Lower leg skin (tissue), 4 donors: ENCODE data around the gene ALX4. TPM values are rescaled to one million over a fixed set of nuclear protein-coding genes. Genes with fewer than 3 reads are reported as not detected.

Experiments
- DNase-seq, 2 donors: peaks; one replicate each; pipeline ENCODE4 v3.0.0-alpha.2; 2019; ENCODE audit warnings: low spot score in 2 of 2
- H3K4me3 ChIP-seq: fragments of 200-600 bp; sonication (generic); 2 replicates; pipeline ENCODE4 v1.5.1; 2017; ENCODE audit warnings: mild to moderate bottlenecking, low read depth; ENCODE audit not compliant: poor library complexity, severe bottlenecking
- CTCF ChIP-seq, 3 donors: fragments of 450-650 bp; IDR thresholded peaks; one replicate each; pipeline ENCODE4 v1.5.1; 2016; ENCODE audit warnings: antibody characterized with exemption in 3 of 3, mild to moderate bottlenecking in 3 of 3, moderate library complexity in 2 of 3
- POLR2A ChIP-seq, 2 donors: fragments of 450-650 bp; IDR thresholded peaks; one replicate each; pipeline ENCODE4 v1.6.1; 2016 to 2017; ENCODE audit warnings: antibody characterized with exemption in 2 of 2, mild to moderate bottlenecking in 1 of 2, moderate library complexity in 1 of 2
- WGBS, 2 donors: methylation state at CpG; one replicate each; pipeline ENCODE4 v1.1.5; 2018; 5-methylcytosine and 5-hydroxymethylcytosine counted together
- intact Hi-C: fragments of 100-400 bp; cut with DNase I; formaldehyde crosslinking; loops from one replicate; pipeline ENCODE4 v1.15.0; 2023; ENCODE audit warnings: low total_unique reads
- total RNA-seq, 4 donors: library from RNA; depleted of rRNA; stranded (reverse); fragments of >200 nt; gene quantifications; one replicate each; pipeline ENCODE4 v1.1.0, GENCODE V29; 2016

Gene ALX4
- 1 to 10 TPM in 1 of 4 donors, under 1 TPM in 2, not detected in 1; 0.04 to 1.7 (median 0.96) TPM for total RNA-seq

DNA sequence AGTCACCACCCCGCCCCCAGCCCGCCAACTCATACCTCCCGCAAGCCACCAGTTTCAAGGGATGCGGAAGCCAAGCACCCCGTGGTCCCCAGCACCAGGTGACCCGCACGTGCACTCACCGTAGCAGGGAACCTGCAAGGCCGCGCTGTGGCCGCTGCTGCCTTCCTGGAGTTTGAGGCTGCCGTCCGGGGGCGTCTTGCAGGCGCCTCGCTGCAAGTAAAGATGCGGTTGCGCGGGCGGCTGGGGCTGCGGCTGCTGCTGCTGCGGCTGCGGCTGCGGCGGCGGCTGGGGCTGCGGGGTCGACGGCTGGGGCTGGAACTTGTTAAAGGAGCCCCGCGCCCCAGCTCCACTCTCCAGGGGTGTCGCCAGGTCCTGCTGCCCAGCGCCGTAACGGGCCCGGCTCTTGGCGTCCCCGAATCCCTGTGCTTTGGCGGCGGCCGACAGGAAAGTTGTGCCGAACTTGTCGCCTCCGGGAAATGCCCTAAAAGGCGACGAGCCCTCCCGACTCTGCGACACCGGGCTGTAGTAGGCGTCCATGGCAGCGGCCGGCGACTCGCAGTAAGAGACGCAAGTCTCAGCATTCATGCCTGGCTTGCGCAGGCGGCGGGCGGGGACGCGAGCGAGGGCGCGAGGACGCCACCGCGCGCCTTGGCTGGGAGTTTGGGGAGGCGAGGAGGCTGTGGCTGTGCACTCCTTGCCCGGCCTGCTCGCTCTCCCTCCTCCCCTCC, at the start of gene ALX4:
Gene ALX4 (minus strand): TSS at position 662 of the 728 bp plus-strand sequence. CDS start 77 bp downstream, at position 585.
- DNase-seq, result no peak
- 1% methylated on average over 45 to 47 of the region's 71 CpGs for WGBS, 2 donors

DNA sequence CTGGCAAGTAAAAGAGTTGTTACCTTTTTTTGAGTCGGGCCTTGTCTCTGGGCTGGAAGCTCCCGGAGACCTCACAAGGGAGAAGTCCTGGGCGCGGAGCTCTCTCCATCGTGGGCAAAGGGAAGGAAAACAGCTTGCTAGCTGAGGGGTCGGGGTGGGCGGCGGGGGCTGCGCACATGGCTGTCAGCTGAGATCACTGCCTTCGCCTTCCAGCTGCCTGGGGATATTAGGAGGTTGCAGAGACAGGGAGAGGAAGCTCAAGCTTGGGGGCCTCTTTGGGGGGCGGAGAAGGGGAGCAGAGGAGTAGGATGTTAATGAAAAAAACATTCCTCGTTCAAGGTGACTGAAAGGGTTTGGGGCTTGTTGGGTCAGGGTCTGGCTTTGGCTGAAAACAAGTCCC, 49.2 kb upstream of the ALX4 start:
- 58 to 63% methylated on average over 12 of the region's 12 CpGs for WGBS, 2 donors
- DNase-seq, result no peak
- intact Hi-C loops, result no loop called here
- TF ChIP-seq POLR2A (IDR thresholded peaks at IDR 0.05) (no peak), CTCF (IDR thresholded peaks at IDR 0.05) (no peak)
- H3K4me3 ChIP-seq, result no peak overlapping the region

More for the DNA sequence above, at the start of gene ALX4:
- H3K4me3 ChIP-seq, result peak within 1 kb of the TSS; percentile 1
- TF ChIP-seq CTCF (IDR thresholded peaks at IDR 0.05) (no peak), POLR2A (IDR thresholded peaks at IDR 0.05) (no peak)
- intact Hi-C loops, result no loop called here

DNA sequence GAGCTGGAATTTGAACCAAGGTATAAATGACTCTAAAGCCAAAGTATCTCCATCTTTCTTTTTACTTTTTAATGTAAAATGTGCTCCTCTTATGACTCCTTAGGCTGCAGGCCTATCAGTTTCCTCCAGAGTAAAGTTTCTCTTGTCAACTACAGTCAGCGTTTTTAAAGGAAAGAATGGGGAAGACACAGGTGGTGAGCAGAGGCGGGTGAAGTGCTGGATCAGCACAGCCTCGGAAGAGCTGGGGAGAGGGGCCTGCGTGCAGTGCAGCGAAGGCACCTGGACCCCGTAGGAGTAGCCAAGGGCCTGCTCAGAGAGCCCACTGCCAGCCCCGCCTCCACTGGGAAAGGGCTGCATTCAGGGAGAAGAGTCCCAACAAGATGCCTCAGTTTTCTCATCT, 48.8 kb upstream of the ALX4 start:
- TF ChIP-seq POLR2A (IDR thresholded peaks at IDR 0.05), result no peak
- no peak for TF ChIP-seq CTCF (IDR thresholded peaks at IDR 0.05)
- 85 to 89% methylated on average over 7 of the region's 7 CpGs for WGBS, 2 donors
- no peak for DNase-seq
- no peak overlapping the region for H3K4me3 ChIP-seq
- intact Hi-C loops, result no loop called here

- no peak overlapping the region for H3K4me3 ChIP-seq
- DNase-seq, result no peak
- WGBS, 2 donors, result 74 to 82% methylated on average over 3 of the region's 3 CpGs
- TF ChIP-seq CTCF (IDR thresholded peaks at IDR 0.05) (no peak), POLR2A (IDR thresholded peaks at IDR 0.05) (no peak)
- intact Hi-C loops, result no loop called here
Measured at GRCh38 chr11:44357711-44358110, 47.8 kb upstream of the ALX4 start.

DNA sequence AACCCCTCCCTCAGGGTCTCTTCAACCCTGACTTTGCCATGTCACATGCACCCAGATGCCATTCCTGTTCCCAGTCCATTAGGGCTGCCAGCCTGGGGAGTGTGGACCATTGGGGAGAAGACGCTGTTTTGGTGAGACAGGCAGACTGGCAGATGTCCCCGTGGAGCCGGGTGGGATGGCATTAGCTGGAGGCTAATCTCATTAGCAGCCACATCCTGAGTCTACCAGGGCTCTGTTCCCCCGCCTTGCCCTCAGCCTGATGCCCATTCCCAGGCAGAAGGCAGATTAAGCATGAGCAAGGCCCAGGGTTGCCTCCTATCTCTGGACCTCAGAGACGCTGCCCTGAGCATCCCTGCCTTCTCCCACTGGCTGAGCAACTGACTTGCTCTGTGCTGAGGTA, 46.4 kb upstream of the ALX4 start:
- 90 to 92% methylated on average over 4 to 5 of the region's 5 CpGs for WGBS, 2 donors
- intact Hi-C loops, result no loop called here
- no peak overlapping the region for H3K4me3 ChIP-seq
- TF ChIP-seq CTCF (IDR thresholded peaks at IDR 0.05) (no peak), POLR2A (IDR thresholded peaks at IDR 0.05) (no peak)
- DNase-seq, result no peak
